Posterior vena cava (tissue), 2 donors: Measurements from ENCODE around the gene MDFI. TPM values are rescaled to one million over a fixed set of nuclear protein-coding genes. Genes with fewer than 3 reads are reported as not detected.

Experiments used
- DNase-seq: peaks from one replicate; pipeline ENCODE4 v3.0.0-alpha.2; 2020; ENCODE audit warnings: low spot score
- intact Hi-C, 2 donors: fragments of 100-400 bp; cut with DNase I; formaldehyde crosslinking; loops; one replicate each; pipeline versions ENCODE4 v1.14.1 to v1.14.2; 2022 to 2023
- total RNA-seq, 2 donors: library from RNA; stranded (reverse); fragmentation: NEBNext Ultra II Directional; extraction: Animal tissue kit (Norgen Biotek cat#: 25700); gene quantifications; one replicate each; pipeline ENCODE4 v1.2.1, GENCODE V29; 2021
- donor health status: DM: yes; HTN: yes; CAD: no.
- donor health status: DM: yes; HTN: yes; CAD: no.

Gene MDFI
- total RNA-seq, 2 donors from 2014 or later: 5.4 to 6.5 TPM

DNA sequence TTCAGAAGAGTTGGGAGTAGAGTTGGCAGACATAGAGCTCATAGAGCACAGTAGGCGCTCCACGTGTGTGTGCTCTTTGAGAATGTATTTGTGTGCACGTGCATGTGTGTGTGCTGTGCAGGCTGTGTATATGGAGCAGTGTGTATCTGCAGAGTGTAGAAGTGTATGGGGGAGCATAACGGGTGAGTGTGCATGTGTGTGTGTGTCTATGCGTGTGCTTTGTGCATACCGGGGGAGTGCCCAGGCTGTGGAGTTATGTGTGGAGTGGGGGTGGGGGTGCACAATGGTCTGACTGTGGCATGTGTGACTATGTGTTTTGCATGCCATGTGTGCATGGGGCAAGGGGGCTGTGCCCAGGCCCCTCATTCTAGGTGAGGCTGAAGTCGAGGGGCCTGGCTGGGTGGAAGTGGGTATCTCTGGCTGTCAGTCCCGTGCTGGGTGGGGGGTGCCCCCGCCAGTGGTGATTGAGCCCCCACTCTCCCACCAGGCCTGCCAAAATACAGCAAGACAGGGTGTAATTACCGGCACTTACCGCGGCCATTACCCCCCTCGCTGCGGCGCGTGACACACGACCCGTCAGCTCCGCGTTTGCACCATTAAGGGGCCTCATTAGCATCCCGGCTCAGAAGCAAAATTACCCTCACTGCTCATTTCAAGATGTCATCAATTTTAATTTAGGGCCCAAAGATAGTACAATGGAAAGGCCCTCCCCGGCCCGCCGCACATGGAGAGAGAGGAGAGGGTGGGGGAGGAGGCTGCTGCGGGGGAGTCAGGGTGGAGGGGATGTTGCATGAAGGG lies 39.1 kb downstream of the MDFI start:
- DNase-seq: peak; percentile 67
- intact Hi-C loops: no loop called here

DNA sequence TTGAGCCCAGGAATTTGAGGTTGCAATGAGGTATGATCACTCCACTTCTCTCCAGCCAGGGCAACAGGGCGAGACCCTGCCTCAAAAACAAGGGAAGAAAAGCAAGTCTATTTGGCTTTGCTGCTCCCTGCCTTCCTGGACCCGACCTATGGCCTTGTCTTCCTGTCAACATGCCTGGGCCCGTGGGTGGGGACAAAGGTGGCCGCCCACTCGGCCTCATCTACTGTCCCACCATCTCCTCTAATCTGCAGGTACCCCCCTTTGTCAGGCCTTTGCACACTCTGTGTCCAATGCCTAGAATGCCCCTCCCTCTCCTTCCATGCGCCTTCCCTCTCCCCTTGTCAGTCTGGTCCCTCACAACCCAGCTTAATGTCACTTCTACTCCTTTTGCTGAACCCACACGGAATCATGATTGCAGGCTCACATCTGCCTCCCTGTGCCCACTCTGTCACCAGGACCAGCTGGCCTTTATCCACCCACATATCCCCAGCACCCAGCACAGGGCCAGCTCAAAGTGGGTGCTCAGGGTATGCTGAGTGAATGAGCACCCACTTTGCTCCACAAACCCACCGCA lies 40.3 kb downstream of the MDFI start:
- DNase-seq: peak; percentile 59
- intact Hi-C loops: no loop called here

GRCh38 chr6:41679696-41680095 lies 41.4 kb downstream of the MDFI start:
- peak; percentile 58 for DNase-seq
- intact Hi-C loops: loop anchor here (5.0 kb wide), 3 partner anchors 72 to 312 kb away; no protein-coding TSS in a partner anchor

- intact Hi-C loops: loop anchor here (5.0 kb wide), 3 partner anchors 73 to 313 kb away; no protein-coding TSS in a partner anchor
- peak; percentile 68 for DNase-seq
Measured at GRCh38 chr6:41680182-41680965, 42.1 kb downstream of the MDFI start.

- peak; percentile 95 for DNase-seq
- intact Hi-C loops: loop anchor here (2.0 to 5.0 kb wide), 5 partner anchors 75 to 315 kb away; no protein-coding TSS in a partner anchor
Measured at GRCh38 chr6:41682056-41682477, 43.8 kb downstream of the MDFI start.

- intact Hi-C loops: loop anchor here (2.0 to 5.0 kb wide), 5 partner anchors 75 to 316 kb away; no protein-coding TSS in a partner anchor
- DNase-seq: peak; percentile 80
Measured at GRCh38 chr6:41682497-41683272, 44.4 kb downstream of the MDFI start.

DNA sequence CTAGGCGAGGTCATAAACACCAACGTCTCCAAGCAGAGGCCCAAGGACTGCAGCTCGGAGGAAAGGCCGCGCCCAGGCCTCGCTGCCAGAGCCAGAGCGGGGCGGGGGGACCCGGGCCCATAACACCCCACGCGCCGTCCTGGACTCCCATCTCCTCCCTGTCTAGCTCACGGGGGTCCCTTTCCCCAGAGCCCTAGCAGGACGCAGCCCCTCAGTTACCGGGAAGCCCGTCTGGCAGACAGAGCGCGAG lies 44.9 kb downstream of the MDFI start:
- no peak for DNase-seq
- intact Hi-C loops: loop anchor here (2.0 to 5.0 kb wide), 5 partner anchors 76 to 316 kb away; no protein-coding TSS in a partner anchor

DNA sequence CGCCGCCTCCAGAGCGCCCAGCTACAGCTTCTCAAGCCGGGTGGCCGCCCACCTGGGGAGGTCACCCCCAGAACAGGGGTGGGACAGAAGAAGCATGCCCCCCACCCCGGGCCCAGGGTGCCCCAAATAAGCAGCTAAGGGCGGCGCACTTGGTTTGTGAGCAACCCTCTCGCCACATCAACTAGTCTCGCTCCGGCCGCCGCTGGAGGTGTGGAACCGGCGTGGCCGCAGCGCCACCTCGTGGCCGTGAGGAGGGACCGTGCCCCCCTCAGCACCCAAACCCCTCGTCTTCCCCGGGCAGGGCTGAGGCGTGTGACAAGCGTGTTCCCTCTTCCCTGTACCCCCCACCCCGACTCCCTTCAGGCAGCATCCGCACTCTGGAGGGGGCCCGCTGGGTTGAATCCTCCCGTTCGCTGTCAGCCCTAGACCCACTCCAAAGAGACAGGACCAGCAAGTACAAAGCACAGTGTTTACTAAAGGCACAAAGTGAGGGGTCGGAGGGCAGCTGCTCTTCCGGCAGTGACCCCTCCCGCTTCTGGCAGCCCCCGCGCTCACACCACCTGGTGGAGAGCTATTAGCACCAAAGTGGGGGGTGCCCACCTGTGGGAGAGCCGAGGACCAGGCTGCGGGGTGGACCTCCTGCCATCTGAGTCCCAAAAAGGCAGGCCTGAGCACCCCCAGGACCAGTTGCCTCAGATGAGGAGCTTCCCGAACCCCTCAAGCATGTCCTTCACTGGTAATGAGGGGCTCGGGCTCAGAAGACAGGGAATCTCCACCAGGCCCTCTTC lies 45.4 kb downstream of the MDFI start:
- intact Hi-C loops: loop anchor here (2.0 to 5.0 kb wide), 5 partner anchors 76 to 317 kb away; no protein-coding TSS in a partner anchor
- peak; percentile 95 for DNase-seq

- intact Hi-C loops: loop anchor here (5.0 kb wide), 3 partner anchors 77 to 317 kb away; no protein-coding TSS in a partner anchor
- peak; percentile 75 for DNase-seq
Measured at GRCh38 chr6:41684311-41685180, 46.3 kb downstream of the MDFI start.

GRCh38 chr6:41685641-41686380 lies 47.5 kb downstream of the MDFI start:
- intact Hi-C loops: no loop called here

GRCh38 chr6:41687501-41688175 lies 49.4 kb downstream of the MDFI start:
- peak; percentile 59 for DNase-seq
- intact Hi-C loops: no loop called here

More at GRCh38 chr6:41685641-41686380, 47.5 kb downstream of the MDFI start:
- peak; percentile 62 for DNase-seq

GRCh38 chr6:41688256-41688965 lies 50.1 kb downstream of the MDFI start:
- DNase-seq: peak; percentile 55
- intact Hi-C loops: no loop called here

- intact Hi-C loops: no loop called here
- peak; percentile 62 for DNase-seq
Measured at GRCh38 chr6:41689171-41690008, 51.1 kb downstream of the MDFI start.

DNA sequence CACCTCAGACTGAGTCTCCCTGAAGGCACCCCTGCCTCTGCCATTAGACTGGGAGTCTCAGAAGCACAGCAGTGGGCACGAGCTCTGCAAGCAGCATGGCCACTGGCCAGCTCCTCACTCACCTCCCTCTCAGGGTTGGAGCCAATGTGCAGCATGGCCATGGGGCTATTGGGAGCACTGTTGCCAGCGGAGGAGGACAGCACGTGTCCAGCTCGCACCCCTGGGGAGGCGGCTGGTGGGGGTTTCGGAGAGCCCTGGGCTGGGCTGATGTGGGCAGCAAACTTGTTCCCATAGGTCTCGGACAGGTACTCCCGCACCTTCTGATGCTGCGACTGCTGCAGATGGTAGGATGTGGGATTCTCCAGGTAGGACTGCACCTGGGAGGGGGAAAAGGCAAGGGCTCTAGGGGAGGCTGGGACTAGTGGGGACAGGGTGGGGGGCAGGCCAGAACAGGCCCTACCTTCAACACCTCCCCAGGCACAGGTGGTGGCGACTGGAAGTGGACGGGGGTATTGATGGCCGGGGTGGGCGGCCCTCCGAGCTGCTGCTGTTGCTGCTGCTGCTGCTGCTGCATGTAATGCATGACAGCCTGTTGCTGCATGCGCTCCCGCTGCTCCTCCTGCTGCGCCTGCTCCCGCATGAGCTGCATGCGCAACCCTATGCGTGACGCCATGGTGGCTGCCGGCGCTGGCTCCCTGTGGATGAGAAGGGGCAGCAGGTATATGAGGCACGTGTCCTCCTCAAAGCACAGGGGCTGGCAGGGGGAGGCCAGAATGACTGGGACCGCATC lies 52.5 kb downstream of the MDFI start:
- DNase-seq: peak; percentile 75
- intact Hi-C loops: no loop called here
